ENCODE measurements around the gene DMBT1.
"Not testable (repeated sequence)": the region's sequence is repeated elsewhere in the genome, so short reads cannot be mapped to it uniquely, and the experiment has no call there.

Gene DMBT1

GRCh38 chr10:122549636-122550035, 10.9 kb upstream of the DMBT1 start:
- DNase-seq = no peak

- no peak for DNase-seq
These were observed 10.1 kb upstream of the DMBT1 start for GRCh38 chr10:122550427-122550826.

- no peak for DNase-seq
These were observed 9.6 kb upstream of the DMBT1 start for GRCh38 chr10:122550983-122551382.

- no peak for DNase-seq
These were observed 9.1 kb upstream of the DMBT1 start for GRCh38 chr10:122551450-122551849.

- DNase-seq = no peak
These were observed 7.2 kb upstream of the DMBT1 start for GRCh38 chr10:122553341-122553740.

GRCh38 chr10:122554131-122555036, 6.2 kb upstream of the DMBT1 start:
- no peak for DNase-seq

GRCh38 chr10:122555442-122555841, 5.1 kb upstream of the DMBT1 start:
- peak; percentile 25 for DNase-seq

GRCh38 chr10:122557516-122557915, 3.0 kb upstream of the DMBT1 start:
- DNase-seq = no peak

GRCh38 chr10:122558452-122558851, 2.1 kb upstream of the DMBT1 start:
- no peak for DNase-seq

- DNase-seq = no peak
These were observed 1.3 kb upstream of the DMBT1 start for GRCh38 chr10:122559228-122559627.

- no peak for DNase-seq
These were observed 658 bp downstream of the DMBT1 start for GRCh38 chr10:122561212-122561611.

GRCh38 chr10:122561792-122562191, 1.2 kb downstream of the DMBT1 start:
- DNase-seq = no peak

GRCh38 chr10:122564980-122565379, 4.4 kb downstream of the DMBT1 start:
- DNase-seq = no peak

GRCh38 chr10:122565766-122566206, 5.2 kb downstream of the DMBT1 start:
- peak; percentile 54 for DNase-seq

GRCh38 chr10:122566632-122567031, 6.1 kb downstream of the DMBT1 start:
- no peak for DNase-seq

- DNase-seq = no peak
These were observed 6.6 kb downstream of the DMBT1 start for GRCh38 chr10:122567056-122567660.

GRCh38 chr10:122568551-122568950, 8.0 kb downstream of the DMBT1 start:
- no peak for DNase-seq

GRCh38 chr10:122570920-122571319, 10.4 kb downstream of the DMBT1 start:
- no peak for DNase-seq

- no peak for DNase-seq
These were observed 11.3 kb downstream of the DMBT1 start for GRCh38 chr10:122571892-122572291.

- DNase-seq = no peak
These were observed 15.2 kb downstream of the DMBT1 start for GRCh38 chr10:122575776-122576175.

- DNase-seq = no peak
These were observed 15.7 kb downstream of the DMBT1 start for GRCh38 chr10:122576291-122576690.

- DNase-seq = no peak
These were observed 16.8 kb downstream of the DMBT1 start for GRCh38 chr10:122577311-122577885.

GRCh38 chr10:122586070-122586469, 25.5 kb downstream of the DMBT1 start:
- DNase-seq = not testable (repeated sequence)
